Lower leg skin (tissue), 3 donors: Measurements from ENCODE around the gene AKAP8L.

ENCODE experiments used
- CTCF ChIP-seq, 3 donors: fragments of 450-650 bp; IDR thresholded peaks; one replicate each; pipeline ENCODE4 v1.5.1; 2016; ENCODE audit warnings: antibody characterized with exemption in 3 of 3, mild to moderate bottlenecking in 3 of 3, moderate library complexity in 2 of 3
- POLR2A ChIP-seq, 2 donors: fragments of 450-650 bp; IDR thresholded peaks; one replicate each; pipeline ENCODE4 v1.6.1; 2016 to 2017; ENCODE audit warnings: antibody characterized with exemption in 2 of 2, mild to moderate bottlenecking in 1 of 2, moderate library complexity in 1 of 2

- TF ChIP-seq CTCF (IDR thresholded peaks at IDR 0.05), result no peak
- no peak for TF ChIP-seq POLR2A (IDR thresholded peaks at IDR 0.05)
Measured at GRCh38 chr19:15430526-15431120, 11.8 kb upstream of the AKAP8L start.
